B cell (primary cell): Measurements from ENCODE around the gene ZNF33B. TPM values are rescaled to one million over a fixed set of nuclear protein-coding genes. Genes with fewer than 3 reads are reported as not detected.

Experiments
- ATAC-seq: fragments of 200-7000 bp; cut with Tn5 transposase; one replicate; pipeline ENCODE4 v1.10.0; 2021; ENCODE audit warnings: low read depth, mild to moderate bottlenecking, moderate number of reproducible peaks, moderate library complexity
- CTCF ChIA-PET: fragments of 350-600 bp; sonication (Branson Sonifier 250); formaldehyde crosslinking; loops from one replicate; lab custom pipeline; 2021; ENCODE audit warnings: antibody characterized with exemption, inconsistent platforms; lab: Charles Lee
- POLR2A ChIA-PET: fragments of 350-600 bp; sonication (Branson Sonifier 250); formaldehyde crosslinking; loops from one replicate; lab custom pipeline; 2021; ENCODE audit warnings: antibody characterized with exemption; lab: Charles Lee
- DNase-seq: peaks from one replicate; pipeline ENCODE4 v3.0.0; 2013
- H2AFZ ChIP-seq: 2 replicates; pipeline ENCODE4 v1.6.1; 2012; ENCODE audit warnings: mild to moderate bottlenecking, low read depth, low read length; ENCODE audit not compliant: insufficient read depth, poor library complexity, severe bottlenecking
- H3K27ac ChIP-seq, 2 donors: 1 replicate in 1 of 2; 2 replicates in 1 of 2; pipeline ENCODE4 v1.5.1; 2012 to 2013; ENCODE audit warnings: low read length in 2 of 2, mild to moderate bottlenecking in 2 of 2, moderate library complexity in 1 of 2
- H3K27me3 ChIP-seq, 4 experiments: fragments of 200-600 bp in 1 of 4; sonication (generic) in 1 of 4; replicated peaks in 1 of 4; 1 replicate in 2 of 4; 2 replicates in 2 of 4; pipeline versions ENCODE4 v1.6.1 to v1.7.0; 2013 to 2016; ENCODE audit warnings: low read length in 3 of 4, mild to moderate bottlenecking in 2 of 4, mixed read lengths in 1 of 4, moderate library complexity in 1 of 4; ENCODE audit not compliant: insufficient read depth in 4 of 4, control insufficient read depth in 3 of 4; ENCODE audit errors: control extremely low read depth in 1 of 4
- H3K36me3 ChIP-seq, 2 experiments: replicated peaks in 1 of 2; 1 replicate in 1 of 2; 2 replicates in 1 of 2; pipeline versions ENCODE4 v1.6.1 to v1.7.1; 2013; ENCODE audit warnings: low read length in 1 of 2; ENCODE audit not compliant: insufficient read depth in 2 of 2, control insufficient read depth in 1 of 2; ENCODE audit errors: control extremely low read depth in 1 of 2, extremely low read depth in 1 of 2
- H3K4me1 ChIP-seq, 2 donors: fragments of 200-600 bp in 1 of 2; sonication (generic) in 1 of 2; 1 replicate in 1 of 2; 2 replicates in 1 of 2; pipeline versions ENCODE4 v1.5.1 to v1.6.1; 2013 to 2017; ENCODE audit warnings: low read length in 2 of 2; ENCODE audit not compliant: control insufficient read depth in 2 of 2, insufficient read depth in 2 of 2
- H3K4me2 ChIP-seq: replicated peaks from 2 replicates; pipeline ENCODE3; 2012; ENCODE audit warnings: mild to moderate bottlenecking, low read depth, low read length; ENCODE audit not compliant: poor library complexity, severe bottlenecking
- H3K4me3 ChIP-seq, 5 experiments: fragments of 200-600 bp in 1 of 5; sonication (generic) in 1 of 5; 1 replicate in 3 of 5; 2 replicates in 2 of 5; pipeline versions ENCODE4 v1.5.1 to v1.7.0; 2011 to 2016; ENCODE audit warnings: low read length in 4 of 5, mild to moderate bottlenecking in 4 of 5, low read depth in 2 of 5, control low read depth in 1 of 5, moderate library complexity in 1 of 5; ENCODE audit not compliant: insufficient read depth in 1 of 5; ENCODE audit errors: control extremely low read depth in 1 of 5, extremely low read depth in 1 of 5
- H3K79me2 ChIP-seq: fragments of 200-600 bp; sonication (generic); one replicate; pipeline ENCODE4 v1.6.0; 2016; ENCODE audit warnings: low read length; ENCODE audit not compliant: control insufficient read depth, insufficient read depth
- H3K9ac ChIP-seq: fragments of 200-600 bp; sonication (generic); 2 replicates; pipeline ENCODE4 v1.6.1; 2017; ENCODE audit warnings: mild to moderate bottlenecking, low read length, moderate library complexity
- H3K9me3 ChIP-seq, 3 donors: one replicate each; pipeline versions ENCODE4 v1.6.1 to v1.7.1; 2013; ENCODE audit warnings: low read length in 2 of 3; ENCODE audit not compliant: control insufficient read depth in 2 of 3, insufficient read depth in 1 of 3; ENCODE audit errors: control extremely low read depth in 1 of 3
- H4K20me1 ChIP-seq: 2 replicates; pipeline ENCODE4 v1.6.0; 2012; ENCODE audit warnings: mild to moderate bottlenecking, low read length; ENCODE audit not compliant: insufficient read depth, control insufficient read depth, poor library complexity, severe bottlenecking
- H3K27ac Mint-ChIP-seq: one replicate; pipeline ENCODE4 v1.8.0; 2021; ENCODE audit warnings: mixed read lengths
- H3K27me3 Mint-ChIP-seq: one replicate; pipeline ENCODE4 v1.8.0; 2021; ENCODE audit warnings: mixed read lengths
- H3K4me1 Mint-ChIP-seq: one replicate; pipeline ENCODE4 v1.8.0; 2021; ENCODE audit warnings: mixed read lengths
- H3K4me3 Mint-ChIP-seq: one replicate; pipeline ENCODE4 v1.8.0; 2021; ENCODE audit warnings: mixed read lengths
- H3K9me3 Mint-ChIP-seq: one replicate; pipeline ENCODE4 v1.8.0; 2022; ENCODE audit warnings: mixed read lengths; ENCODE audit not compliant: insufficient read depth
- CTCF ChIP-seq: fragments of 200-600 bp; IDR thresholded peaks from one replicate; pipeline ENCODE4 v1.8.0; 2022; ENCODE audit warnings: antibody characterized with exemption, mild to moderate bottlenecking
- EZH2 ChIP-seq: IDR thresholded peaks from 2 replicates; pipeline ENCODE4 v1.6.1; 2012; ENCODE audit warnings: borderline replicate concordance, low read depth, mild to moderate bottlenecking, moderate library complexity, low read length; ENCODE audit not compliant: insufficient read depth, poor library complexity, severe bottlenecking
- WGBS: methylation state at CpG from one replicate; pipeline ENCODE4 v1.1.5; 2013; ENCODE audit warnings: missing lambda C conversion rate; ENCODE audit not compliant: insufficient coverage; 5-methylcytosine and 5-hydroxymethylcytosine counted together
- intact Hi-C: fragments of 100-400 bp; cut with micrococcal nuclease; formaldehyde crosslinking; loops from one replicate; pipeline ENCODE4 v1.10.0; 2022
- polyA plus RNA-seq: library from polyadenylated mRNA; depleted of rRNA; stranded (reverse); fragments of >200 nt; gene quantifications from 2 replicates; pipeline ENCODE4 v1.2.3, GENCODE V29; 2012
- small RNA-seq: library from RNA; depleted of rRNA; stranded (forward); fragments of <200 nt; gene quantifications from one replicate; pipeline ENCODE3, GENCODE V24; 2012; ENCODE audit warnings: low replicate concordance, low read depth; ENCODE audit not compliant: insufficient read length
- total RNA-seq, 2 donors: library from RNA; stranded (reverse); fragments of 120-200 nt in 1 of 2; gene quantifications; 1 replicate in 1 of 2; 2 replicates in 1 of 2; pipeline versions ENCODE4 v1.2.3 to v1.2.4, GENCODE V29; 2013 to 2022

ZNF33B gene
- total and polyA plus RNA-seq, 2 donors (not counting 1 experiment from before 2014, with no cell fraction given) = 15.5 to 66.9 TPM

- no peak for DNase-seq
- no peak for ATAC-seq
- intact Hi-C loops = no loop called here
- H3K9me3 ChIP-seq = peaks cover 11 to 27% (median 19%) of the 10 kb centered on the region in 3 donors
- peaks cover 23% of the 10 kb centered on the region for H3K9me3 Mint-ChIP-seq
- H3K4me2 ChIP-seq = no peak overlapping the region
- H3K79me2 ChIP-seq = peaks cover 21% of the 10 kb centered on the region
- H4K20me1 ChIP-seq = no peaks in the 10 kb centered on the region
- TF ChIP-seq CTCF (no peak), EZH2 (no peak)
- H3K36me3 ChIP-seq = peaks cover 2 to 12% of the 10 kb centered on the region in 2 experiments
- CTCF ChIA-PET = no interaction called here
- H3K4me3 Mint-ChIP-seq = no peak overlapping the region
- H3K27ac Mint-ChIP-seq = no peak overlapping the region
- no peaks in the 10 kb centered on the region for H3K27me3 Mint-ChIP-seq
- no peak overlapping the region for H3K4me3 ChIP-seq
- POLR2A ChIA-PET = no interaction called here
- H3K4me1 ChIP-seq = no peaks in the 10 kb centered on the region
- 88% methylated on average over 3 of the region's 5 CpGs for WGBS
- H3K27me3 ChIP-seq = no peaks in the 10 kb centered on the region
- no peak overlapping the region for H3K9ac ChIP-seq
- peaks cover 12% of the 10 kb centered on the region for H3K4me1 Mint-ChIP-seq
- no peak overlapping the region for H2AFZ ChIP-seq
- H3K27ac ChIP-seq = no peak overlapping the region
Measured at GRCh38 chr10:42543840-42544372, 94.5 kb downstream of the ZNF33B start.

Small RNA genes lying within 50 kb of the gene (small RNA-seq; reads per million reads assigned to genes)
- gene AL022345.1 (not detected), gene AL022345.2 (not detected), gene AL022345.3 (not detected), gene FXYD6P1 (not detected), gene RNU6-1170P (not detected)

Other genes with a start within 250 kb of the ZNF33B start
- gene BMS1, start 144.2 kb upstream of the ZNF33B start, total RNA-seq = 17.1 and 17.5 TPM in 2 replicates
- 3.1 and 4.1 TPM in 2 replicates for gene BMS1, start 144.2 kb upstream of the ZNF33B start, polyA plus RNA-seq